ENCODE data around the gene SYT8. TPM values are rescaled to one million over a fixed set of nuclear protein-coding genes. Genes with fewer than 3 reads are reported as not detected.
A peak's percentile ranks its signal among the peaks of the same experiment; 100 is the strongest.

The SYT8 gene
- total RNA-seq, 2 experiments from 2014 or later: not detected

- H3K9me3 Mint-ChIP-seq: no peaks in the 10 kb centered on the region
- H3K4me3 Mint-ChIP-seq: no peak overlapping the region
- H3K27me3 Mint-ChIP-seq (ENCODE audit: low read depth): no peaks in the 10 kb centered on the region
- CTCF ChIA-PET: no interaction called here
- H3K4me1 Mint-ChIP-seq (ENCODE audit: low read depth): peaks cover 51% of the 10 kb centered on the region
- H3K36me3 Mint-ChIP-seq (ENCODE audit: low read depth): no peaks in the 10 kb centered on the region
- DNase-seq: no peak
- intact Hi-C loops (cut with micrococcal nuclease): loop anchor here (1.0 kb wide), 1 partner anchor 10 kb away; the partner anchor contains the start of gene LSP1
- H3K27ac Mint-ChIP-seq: no peak overlapping the region
Observed at GRCh38 chr11:1843796-1844195, 9.0 kb downstream of the SYT8 start.

- peak overlapping the region; percentile 66 for H3K27ac Mint-ChIP-seq
- no peaks in the 10 kb centered on the region for H3K36me3 Mint-ChIP-seq (ENCODE audit: low read depth)
- H3K4me1 Mint-ChIP-seq (ENCODE audit: low read depth): peaks cover 58% of the 10 kb centered on the region
- peak; percentile 73 for DNase-seq
- no peaks in the 10 kb centered on the region for H3K9me3 Mint-ChIP-seq
- intact Hi-C loops (cut with micrococcal nuclease): loop anchor here (1.0 kb wide), 1 partner anchor 9 kb away; the partner anchor contains the start of gene LSP1
- CTCF ChIA-PET: no interaction called here
- peak overlapping the region; percentile 52 for H3K4me3 Mint-ChIP-seq
- no peaks in the 10 kb centered on the region for H3K27me3 Mint-ChIP-seq (ENCODE audit: low read depth)
Observed at GRCh38 chr11:1844221-1845094, 9.7 kb downstream of the SYT8 start.

- no peak for DNase-seq
- Mint-ChIP-seq H3K4me3 (peak overlapping the region; percentile 52), H3K4me1 (ENCODE audit: low read depth) (peaks cover 61% of the 10 kb centered on the region), H3K27ac (peak overlapping the region; percentile 5), H3K27me3 (ENCODE audit: low read depth) (no peaks in the 10 kb centered on the region), H3K36me3 (ENCODE audit: low read depth) (no peaks in the 10 kb centered on the region), H3K9me3 (no peaks in the 10 kb centered on the region)
- intact Hi-C loops (cut with micrococcal nuclease): no loop called here
- CTCF ChIA-PET: no interaction called here
Observed at GRCh38 chr11:1845095-1845429, 10.3 kb downstream of the SYT8 start.

- Mint-ChIP-seq H3K36me3 (ENCODE audit: low read depth) (no peaks in the 10 kb centered on the region), H3K4me1 (ENCODE audit: low read depth) (peaks cover 69% of the 10 kb centered on the region), H3K27me3 (ENCODE audit: low read depth) (no peaks in the 10 kb centered on the region), H3K4me3 (no peak overlapping the region), H3K9me3 (no peaks in the 10 kb centered on the region), H3K27ac (peak overlapping the region; percentile 5)
- no peak for DNase-seq
- intact Hi-C loops (cut with micrococcal nuclease): no loop called here
- CTCF ChIA-PET: interaction anchor here (0.7 kb wide), 1 partner anchor 152 kb away, joined by 3 read pairs; no protein-coding TSS in a partner anchor
Observed at GRCh38 chr11:1845561-1846452, 11.0 kb downstream of the SYT8 start.

- no peak overlapping the region for H3K4me3 Mint-ChIP-seq
- CTCF ChIA-PET: interaction anchor here (1.0 to 1.7 kb wide), 3 partner anchors 14 to 156 kb away, joined by 3 to 6 read pairs (median 4); no protein-coding TSS in a partner anchor
- intact Hi-C loops (cut with micrococcal nuclease): no loop called here
Observed at GRCh38 chr11:1846453-1846932, 11.7 kb downstream of the SYT8 start.

GRCh38 chr11:1847006-1847735 is 12.4 kb downstream of the SYT8 start:
- intact Hi-C loops (cut with micrococcal nuclease): no loop called here
- Mint-ChIP-seq H3K36me3 (ENCODE audit: low read depth) (no peaks in the 10 kb centered on the region), H3K4me3 (no peak overlapping the region), H3K9me3 (no peaks in the 10 kb centered on the region), H3K27ac (no peak overlapping the region), H3K4me1 (ENCODE audit: low read depth) (peaks cover 82% of the 10 kb centered on the region), H3K27me3 (ENCODE audit: low read depth) (no peaks in the 10 kb centered on the region)
- CTCF ChIA-PET: interaction anchor here (0.6 to 2.0 kb wide), 8 partner anchors 14 to 303 kb away, joined by 3 to 6 read pairs (median 4); no protein-coding TSS in a partner anchor
- no peak for DNase-seq

More at GRCh38 chr11:1846453-1846932, 11.7 kb downstream of the SYT8 start:
- DNase-seq: no peak
- Mint-ChIP-seq H3K27ac (no peak overlapping the region), H3K27me3 (ENCODE audit: low read depth) (no peaks in the 10 kb centered on the region), H3K36me3 (ENCODE audit: low read depth) (no peaks in the 10 kb centered on the region), H3K9me3 (no peaks in the 10 kb centered on the region), H3K4me1 (ENCODE audit: low read depth) (peaks cover 76% of the 10 kb centered on the region)

DNA sequence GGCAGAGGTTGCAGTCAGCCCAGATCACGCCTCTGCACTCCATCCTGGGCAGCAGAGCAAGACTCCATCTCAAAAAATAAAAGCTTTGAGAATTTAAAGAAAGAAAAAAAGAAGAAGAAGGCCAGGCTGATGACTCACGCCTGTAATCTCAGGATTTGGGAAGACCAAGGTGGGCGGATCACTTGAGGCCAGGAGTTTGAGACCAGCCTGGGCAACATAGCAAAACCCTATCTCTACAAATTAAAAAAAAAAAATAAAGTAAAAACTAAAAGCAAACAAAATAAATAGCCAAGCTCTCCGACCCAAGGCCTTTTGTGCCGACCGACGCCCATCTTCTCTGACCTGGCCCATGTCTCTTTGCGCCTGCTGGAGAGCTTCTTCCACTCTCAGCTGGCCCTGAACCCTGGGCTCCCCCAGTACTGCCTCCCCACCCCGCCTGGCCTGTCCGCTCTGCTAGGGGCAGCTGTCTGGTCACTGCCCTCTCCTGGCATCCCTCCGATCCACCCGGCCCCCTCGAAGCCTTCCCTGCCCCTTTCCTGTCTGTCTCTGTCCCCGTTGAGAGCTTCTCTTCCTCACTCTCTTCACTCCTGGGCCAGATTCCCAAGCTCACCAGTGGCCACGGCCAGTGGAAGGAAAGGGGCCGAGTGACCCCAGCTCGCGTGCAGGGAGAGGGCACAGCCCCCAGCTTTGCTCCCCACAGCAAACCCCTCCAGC is 13.3 kb downstream of the SYT8 start:
- no peak for DNase-seq
- Mint-ChIP-seq H3K27me3 (ENCODE audit: low read depth) (no peaks in the 10 kb centered on the region), H3K27ac (no peak overlapping the region), H3K9me3 (no peaks in the 10 kb centered on the region), H3K4me3 (no peak overlapping the region), H3K4me1 (ENCODE audit: low read depth) (peaks cover 89% of the 10 kb centered on the region), H3K36me3 (ENCODE audit: low read depth) (no peaks in the 10 kb centered on the region)
- CTCF ChIA-PET: interaction anchor here (1.0 to 3.1 kb wide), 5 partner anchors 153 to 302 kb away, joined by 4 to 14 read pairs (median 5); no protein-coding TSS in a partner anchor
- intact Hi-C loops (cut with micrococcal nuclease): no loop called here

- CTCF ChIA-PET: interaction anchor here (1.0 to 3.1 kb wide), 3 partner anchors 153 to 302 kb away, joined by 4 to 14 read pairs (median 5); no protein-coding TSS in a partner anchor
- peaks cover 88% of the 10 kb centered on the region for H3K4me1 Mint-ChIP-seq (ENCODE audit: low read depth)
- H3K36me3 Mint-ChIP-seq (ENCODE audit: low read depth): no peaks in the 10 kb centered on the region
- no peak overlapping the region for H3K4me3 Mint-ChIP-seq
- no peaks in the 10 kb centered on the region for H3K9me3 Mint-ChIP-seq
- intact Hi-C loops (cut with micrococcal nuclease): no loop called here
- H3K27me3 Mint-ChIP-seq (ENCODE audit: low read depth): no peaks in the 10 kb centered on the region
- H3K27ac Mint-ChIP-seq: no peak overlapping the region
- DNase-seq: no peak
Observed at GRCh38 chr11:1848640-1849430, 14.0 kb downstream of the SYT8 start.

- Mint-ChIP-seq H3K27me3 (ENCODE audit: low read depth) (no peaks in the 10 kb centered on the region), H3K9me3 (no peaks in the 10 kb centered on the region), H3K4me3 (peak overlapping the region; percentile 48), H3K27ac (peak overlapping the region; percentile 93), H3K4me1 (ENCODE audit: low read depth) (peaks cover 85% of the 10 kb centered on the region), H3K36me3 (ENCODE audit: low read depth) (no peaks in the 10 kb centered on the region)
- intact Hi-C loops (cut with micrococcal nuclease): loop anchor here (2.0 to 5.0 kb wide), 3 partner anchors 17 to 416 kb away; partner anchors contain the start of gene PRR33
- CTCF ChIA-PET: interaction anchor here (0.7 to 6.6 kb wide), 9 partner anchors 13 to 199 kb away, joined by 3 to 42 read pairs (median 3); partner anchors contain the start of gene TNNI2
- no peak for DNase-seq
Observed at GRCh38 chr11:1851468-1852180, 16.8 kb downstream of the SYT8 start.

- peaks cover 81% of the 10 kb centered on the region for H3K4me1 Mint-ChIP-seq (ENCODE audit: low read depth)
- intact Hi-C loops (cut with micrococcal nuclease): loop anchor here (2.0 to 5.0 kb wide), 3 partner anchors 16 to 415 kb away; partner anchors contain the start of gene PRR33
- DNase-seq: no peak
- H3K9me3 Mint-ChIP-seq: no peaks in the 10 kb centered on the region
- H3K27me3 Mint-ChIP-seq (ENCODE audit: low read depth): no peaks in the 10 kb centered on the region
- CTCF ChIA-PET: interaction anchor here (0.7 to 6.6 kb wide), 8 partner anchors 19 to 300 kb away, joined by 3 to 42 read pairs (median 3); no protein-coding TSS in a partner anchor
- H3K27ac Mint-ChIP-seq: peak overlapping the region; percentile 93
- peak overlapping the region; percentile 84 for H3K4me3 Mint-ChIP-seq
- no peaks in the 10 kb centered on the region for H3K36me3 Mint-ChIP-seq (ENCODE audit: low read depth)
Observed at GRCh38 chr11:1852271-1852876, 17.6 kb downstream of the SYT8 start.

All from activated naive CD4-positive, alpha-beta T cell treated with anti-CD3 and anti-CD28 coated beads for 36 hours (primary cell).